Chondrocyte (in vitro differentiated cells): Measurements from ENCODE around the gene AP4B1. TPM values are rescaled to one million over a fixed set of nuclear protein-coding genes. Genes with fewer than 3 reads are reported as not detected.

Experiments
- DNase-seq: peaks from one replicate; pipeline ENCODE4 v3.0.0; 2021; ENCODE audit warnings: mixed read lengths, low spot score
- H3K27ac Mint-ChIP-seq: one replicate; pipeline ENCODE4 v1.8.0; 2021; ENCODE audit warnings: mild to moderate bottlenecking, moderate library complexity, mixed read lengths; ENCODE audit not compliant: unreplicated experiment
- H3K27me3 Mint-ChIP-seq: 2 replicates; pipeline ENCODE4 v1.8.0; 2021; ENCODE audit warnings: low read depth, mixed read lengths
- H3K36me3 Mint-ChIP-seq: 2 replicates; pipeline ENCODE4 v1.8.0; 2021; ENCODE audit warnings: low read depth, mixed read lengths
- H3K4me1 Mint-ChIP-seq: 2 replicates; pipeline ENCODE4 v1.8.0; 2021; ENCODE audit warnings: low read depth, mild to moderate bottlenecking, mixed read lengths
- H3K4me3 Mint-ChIP-seq: one replicate; pipeline ENCODE4 v1.8.0; 2021; ENCODE audit warnings: mild to moderate bottlenecking, moderate library complexity, mixed read lengths; ENCODE audit not compliant: unreplicated experiment
- H3K9me3 Mint-ChIP-seq: 2 replicates; pipeline ENCODE4 v1.8.0; 2021; ENCODE audit warnings: low read depth, mixed read lengths
- CTCF ChIP-seq: fragments of 200-600 bp; sonication (generic); IDR thresholded peaks from 2 replicates; pipeline ENCODE4 v1.5.0; 2021; ENCODE audit warnings: antibody characterized with exemption, mild to moderate bottlenecking, moderate library complexity
- total RNA-seq: library from RNA; stranded (reverse); gene quantifications from 3 replicates; pipeline ENCODE4 v1.2.1, GENCODE V29; 2021

The AP4B1 gene
- total RNA-seq, 1 donor from 2014 or later: 15.6 TPM

GRCh38 chr1:113886417-113887401, 17.9 kb downstream of the AP4B1 start:
- Mint-ChIP-seq H3K9me3 (no peaks in the 10 kb centered on the region), H3K27ac (no peak overlapping the region), H3K36me3 (no peaks in the 10 kb centered on the region), H3K4me3 (no peak overlapping the region), H3K4me1 (peaks cover 6% of the 10 kb centered on the region), H3K27me3 (no peaks in the 10 kb centered on the region)
- no peak for TF ChIP-seq CTCF
- no peak for DNase-seq

- Mint-ChIP-seq H3K36me3 (no peaks in the 10 kb centered on the region), H3K27ac (no peak overlapping the region), H3K4me1 (peaks cover 6% of the 10 kb centered on the region), H3K9me3 (no peaks in the 10 kb centered on the region), H3K27me3 (no peaks in the 10 kb centered on the region), H3K4me3 (no peak overlapping the region)
- no peak for DNase-seq
- TF ChIP-seq CTCF: no peak
Measured at GRCh38 chr1:113881661-113882060, 22.9 kb downstream of the AP4B1 start.

GRCh38 chr1:113879739-113880038, 24.9 kb downstream of the AP4B1 start:
- Mint-ChIP-seq H3K27me3 (no peaks in the 10 kb centered on the region), H3K36me3 (no peaks in the 10 kb centered on the region), H3K9me3 (no peaks in the 10 kb centered on the region), H3K27ac (no peak overlapping the region), H3K4me3 (no peak overlapping the region), H3K4me1 (no peaks in the 10 kb centered on the region)
- DNase-seq: no peak
- TF ChIP-seq CTCF: no peak

GRCh38 chr1:113876176-113876575, 28.4 kb downstream of the AP4B1 start:
- TF ChIP-seq CTCF: no peak
- no peaks in the 10 kb centered on the region for H3K27me3 Mint-ChIP-seq
- DNase-seq: no peak
- no peak overlapping the region for H3K4me3 Mint-ChIP-seq
- H3K9me3 Mint-ChIP-seq: no peaks in the 10 kb centered on the region
- no peaks in the 10 kb centered on the region for H3K4me1 Mint-ChIP-seq
- H3K36me3 Mint-ChIP-seq: no peaks in the 10 kb centered on the region
- no peak overlapping the region for H3K27ac Mint-ChIP-seq

- Mint-ChIP-seq H3K4me3 (no peak overlapping the region), H3K9me3 (no peaks in the 10 kb centered on the region), H3K36me3 (no peaks in the 10 kb centered on the region), H3K27ac (peak overlapping the region; percentile 7), H3K27me3 (no peaks in the 10 kb centered on the region), H3K4me1 (no peaks in the 10 kb centered on the region)
- DNase-seq: no peak
- no peak for TF ChIP-seq CTCF
Measured at GRCh38 chr1:113875714-113876113, 28.9 kb downstream of the AP4B1 start.
